WTC11 (cell line): ENCODE measurements around the gene PPP1R27.

Source experiments
- CREB1 ChIP-seq: sonication (generic); formaldehyde crosslinking; IDR thresholded peaks from 2 replicates; pipeline ENCODE4 v1.8.0; 2023; ENCODE audit warnings: mild to moderate bottlenecking, missing genetic modification reagents
- CTCF ChIP-seq: fragments of 200-600 bp; IDR thresholded peaks from 2 replicates; pipeline ENCODE4 v1.8.0; 2022; ENCODE audit warnings: antibody characterized with exemption
- FOXP4 ChIP-seq: sonication (generic); formaldehyde crosslinking; IDR thresholded peaks from 2 replicates; pipeline ENCODE4 v1.8.0; 2022; ENCODE audit warnings: mild to moderate bottlenecking, missing genetic modification reagents
- MYBL2 ChIP-seq: sonication (generic); formaldehyde crosslinking; IDR thresholded peaks from 2 replicates; pipeline ENCODE4 v1.8.1; 2023; ENCODE audit warnings: mild to moderate bottlenecking, moderate library complexity, missing genetic modification reagents
- SP1 ChIP-seq: sonication (generic); formaldehyde crosslinking; conservative IDR thresholded peaks from 2 replicates; pipeline ENCODE4 v1.8.1; 2022; ENCODE audit warnings: missing genetic modification reagents
- ZNF121 ChIP-seq: sonication (generic); formaldehyde crosslinking; IDR thresholded peaks from 2 replicates; pipeline ENCODE4 v1.8.0; 2023; ENCODE audit warnings: missing genetic modification reagents

GRCh38 chr17:81843713-81844326 is 9.0 kb upstream of the PPP1R27 start:
- TF ChIP-seq MYBL2 (CRISPR knock-in tag): no peak
- no peak for TF ChIP-seq SP1
- TF ChIP-seq CTCF: no peak
- no peak for TF ChIP-seq FOXP4 (CRISPR knock-in tag)
- no peak for TF ChIP-seq CREB1 (CRISPR knock-in tag)
- TF ChIP-seq ZNF121 (CRISPR knock-in tag): no peak
